ENCODE measurements around the gene MRGPRX4.
"Not testable (repeated sequence)": the region's sequence is repeated elsewhere in the genome, so short reads cannot be mapped to it uniquely, and the experiment has no call there.

The MRGPRX4 gene

GRCh38 chr11:18172666-18173065 is at the start of gene MRGPRX4:
Gene MRGPRX4, plus strand, starts transcription at chr11:18172837. Its CDS starts 420 bp downstream, at chr11:18173257.
- DNase-seq (ENCODE audit: extremely low spot score, insufficient read length, low read depth) (no peak), FAIRE-seq (no peak)

DNA sequence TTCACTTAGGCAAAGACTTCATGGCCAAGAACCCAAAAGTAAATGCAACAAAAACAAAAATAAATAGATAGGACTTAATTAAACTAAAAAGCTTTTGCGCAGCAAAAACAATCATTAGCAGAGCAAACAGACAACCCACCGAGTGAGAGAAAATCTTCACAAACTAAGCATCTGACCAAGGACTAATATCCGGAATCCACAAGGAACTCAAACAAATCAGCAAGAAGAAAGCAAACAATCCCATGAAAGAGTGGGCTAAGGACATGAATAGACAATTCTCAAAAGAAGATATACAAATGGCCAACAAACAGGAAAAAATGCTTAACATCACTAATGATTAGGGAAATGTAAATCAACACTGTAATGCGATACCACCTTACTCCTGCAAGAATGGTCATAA is 41.5 kb upstream of the MRGPRX4 start:
- not testable (repeated sequence) for FAIRE-seq; DNase-seq (ENCODE audit: extremely low spot score, insufficient read length, low read depth)

DNA sequence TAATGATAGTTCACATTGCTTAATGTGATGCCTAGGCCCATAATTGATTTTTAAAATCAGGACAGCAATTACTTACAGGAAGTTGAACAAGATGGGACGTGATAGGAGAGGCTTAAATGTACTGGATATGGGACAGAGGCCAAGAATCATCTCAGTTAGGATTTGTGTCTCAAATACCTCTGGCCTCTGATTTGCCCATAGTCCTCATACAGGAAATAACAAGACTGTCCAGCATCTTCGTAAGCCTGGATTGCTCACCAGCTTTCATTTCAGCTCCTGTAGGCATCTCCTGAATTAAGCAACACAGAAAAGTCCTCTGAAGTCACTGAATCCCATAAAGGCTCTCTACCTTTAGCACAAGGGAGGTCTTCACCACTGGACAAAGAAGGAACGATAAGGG is 40.3 kb upstream of the MRGPRX4 start, which contains the start of gene MRGPRX3:
MRGPRX3 (plus strand) TSS at position 231 of the 400 bp plus-strand sequence. CDS start 4,632 bp downstream, outside the sequence.
- DNase-seq (ENCODE audit: extremely low spot score, insufficient read length, low read depth) (no peak), FAIRE-seq (no peak)

GRCh38 chr11:18135308-18135707 is 37.3 kb upstream of the MRGPRX4 start:
- no peak for FAIRE-seq

GRCh38 chr11:18137186-18137800 is 35.3 kb upstream of the MRGPRX4 start:
- DNase-seq (ENCODE audit: extremely low spot score, insufficient read length, low read depth), result no peak
- FAIRE-seq, result no peak

More at GRCh38 chr11:18135308-18135707, 37.3 kb upstream of the MRGPRX4 start:
- DNase-seq (ENCODE audit: extremely low spot score, insufficient read length, low read depth), result no peak

- FAIRE-seq, result no peak
Measured at GRCh38 chr11:18140145-18140544, 32.5 kb upstream of the MRGPRX4 start.

DNA sequence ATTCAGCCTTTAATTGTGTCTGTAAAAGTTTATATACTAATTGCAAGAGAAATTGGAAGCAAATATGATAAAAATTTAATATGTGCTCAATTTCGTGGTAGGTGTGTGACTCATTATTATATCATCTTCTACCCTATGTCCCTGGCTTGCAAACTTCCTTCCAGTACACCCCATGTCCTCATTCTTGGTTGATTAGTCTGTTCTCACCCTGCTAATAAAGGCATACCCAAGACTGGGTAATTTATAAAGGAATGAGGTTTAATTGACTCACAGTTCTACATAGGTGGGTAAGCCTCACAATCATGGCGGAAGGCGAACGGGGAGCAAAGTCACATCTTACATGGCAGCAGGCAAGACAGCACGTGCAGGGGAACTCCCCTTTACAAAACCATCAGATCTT is 28.4 kb upstream of the MRGPRX4 start:
- no peak for FAIRE-seq
- no peak for DNase-seq (ENCODE audit: extremely low spot score, insufficient read length, low read depth)

More at GRCh38 chr11:18140145-18140544, 32.5 kb upstream of the MRGPRX4 start:
- no peak for DNase-seq (ENCODE audit: extremely low spot score, insufficient read length, low read depth)

- FAIRE-seq, result no peak
- no peak for DNase-seq (ENCODE audit: extremely low spot score, insufficient read length, low read depth)
Measured at GRCh38 chr11:18145025-18145424, 27.6 kb upstream of the MRGPRX4 start.

- FAIRE-seq, result no peak
- DNase-seq (ENCODE audit: extremely low spot score, insufficient read length, low read depth), result no peak
Measured at GRCh38 chr11:18145837-18146236, 26.8 kb upstream of the MRGPRX4 start.

DNA sequence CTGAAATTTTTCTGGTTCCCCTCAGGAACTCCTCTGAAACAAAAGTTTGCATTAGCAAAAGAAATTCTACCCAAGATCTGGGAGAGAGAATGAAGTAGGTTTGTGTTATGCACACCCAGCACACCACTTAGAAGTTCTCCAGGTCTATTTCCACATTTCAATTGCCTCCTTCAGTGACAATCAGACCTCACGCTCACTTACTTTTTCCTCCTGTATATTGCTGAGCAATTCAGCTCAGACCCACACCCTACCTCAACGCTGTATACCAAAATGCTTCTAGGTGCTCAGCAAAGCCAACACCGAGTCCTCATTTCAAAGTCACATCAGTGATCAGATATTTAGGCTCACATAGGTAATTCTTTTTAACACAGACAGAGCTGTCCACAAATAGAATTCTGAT is 21.1 kb upstream of the MRGPRX4 start:
- FAIRE-seq (no peak), DNase-seq (ENCODE audit: extremely low spot score, insufficient read length, low read depth) (no peak)

- FAIRE-seq (no peak), DNase-seq (ENCODE audit: extremely low spot score, insufficient read length, low read depth) (no peak)
Measured at GRCh38 chr11:18168372-18168771, 4.3 kb upstream of the MRGPRX4 start.

DNA sequence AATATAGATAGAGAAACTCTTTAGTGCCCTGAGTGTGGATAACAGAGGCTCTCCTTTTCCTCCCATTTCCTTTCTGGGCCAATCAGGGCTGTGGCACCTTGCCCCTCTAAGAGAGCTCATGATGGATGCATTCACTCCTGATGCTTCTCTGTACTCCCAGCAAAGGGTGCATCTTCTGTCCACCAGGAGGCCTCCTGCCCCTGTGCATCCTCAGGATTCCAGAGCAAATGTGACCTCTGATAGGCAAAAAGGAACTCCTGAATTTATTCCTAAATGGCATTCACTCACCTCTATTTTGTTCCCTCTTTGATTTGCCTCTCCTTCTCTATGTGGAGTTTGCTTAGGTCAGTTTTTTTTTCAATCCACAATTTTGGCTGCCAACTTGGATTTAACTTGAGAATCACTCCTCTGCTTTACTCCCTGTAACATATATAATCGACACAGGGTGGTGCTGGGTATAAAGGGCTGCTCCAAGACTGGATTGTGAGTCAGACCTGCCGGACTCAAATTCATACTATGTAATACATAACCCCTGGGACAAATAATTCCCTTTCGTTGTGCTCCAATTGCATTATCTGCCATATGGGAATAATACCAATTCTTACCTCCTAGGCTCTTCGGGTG is 1.1 kb upstream of the MRGPRX4 start:
- DNase-seq (ENCODE audit: extremely low spot score, insufficient read length, low read depth), result no peak
- no peak for FAIRE-seq

- DNase-seq (ENCODE audit: extremely low spot score, insufficient read length, low read depth) (no peak), FAIRE-seq (no peak)
Measured at GRCh38 chr11:18173225-18173866, 709 bp downstream of the MRGPRX4 start.

DNA sequence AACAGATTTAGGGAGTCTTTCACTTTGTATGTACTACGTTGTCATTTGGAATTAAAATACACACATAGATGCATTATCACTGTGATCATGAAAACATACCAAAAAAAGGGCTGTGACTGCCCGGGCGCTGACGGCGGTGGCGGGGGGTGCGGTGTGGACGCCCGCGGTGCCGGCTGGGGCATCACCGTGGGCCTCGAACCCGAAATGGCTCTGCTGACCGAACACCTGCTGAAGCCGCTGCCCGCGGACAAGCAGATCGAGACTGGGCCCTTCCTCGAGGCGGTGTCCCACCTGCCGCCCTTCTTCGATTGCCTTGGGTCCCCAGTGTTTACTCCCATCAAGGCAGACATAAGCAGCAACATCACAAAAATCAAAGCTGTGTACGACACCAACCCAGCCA is 16.2 kb downstream of the MRGPRX4 start:
- no peak for DNase-seq (ENCODE audit: extremely low spot score, insufficient read length, low read depth)
- no peak for FAIRE-seq

GRCh38 chr11:18189476-18190245 is 17.0 kb downstream of the MRGPRX4 start:
- DNase-seq (ENCODE audit: extremely low spot score, insufficient read length, low read depth); FAIRE-seq: not testable (repeated sequence)

DNA sequence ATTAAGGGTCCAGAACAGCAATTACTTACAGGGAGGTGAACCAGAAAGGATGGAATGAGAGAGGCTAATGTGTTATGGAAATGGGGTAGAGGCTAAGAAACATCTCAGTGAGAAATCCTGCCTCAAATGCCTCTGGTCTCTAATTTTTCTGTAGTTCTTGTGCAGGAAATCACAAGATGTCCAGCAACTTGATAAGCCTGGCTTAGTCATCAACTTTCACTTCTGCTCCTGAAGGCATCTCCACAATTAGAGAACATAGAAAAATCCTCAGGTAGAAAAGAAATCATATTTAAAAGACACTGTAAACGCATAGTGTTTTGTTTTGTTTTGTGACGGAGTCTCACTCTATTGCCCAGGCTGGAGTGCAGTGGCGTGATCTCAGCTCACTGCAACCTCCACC is 18.7 kb downstream of the MRGPRX4 start:
- FAIRE-seq (no peak), DNase-seq (ENCODE audit: extremely low spot score, insufficient read length, low read depth) (no peak)

DNA sequence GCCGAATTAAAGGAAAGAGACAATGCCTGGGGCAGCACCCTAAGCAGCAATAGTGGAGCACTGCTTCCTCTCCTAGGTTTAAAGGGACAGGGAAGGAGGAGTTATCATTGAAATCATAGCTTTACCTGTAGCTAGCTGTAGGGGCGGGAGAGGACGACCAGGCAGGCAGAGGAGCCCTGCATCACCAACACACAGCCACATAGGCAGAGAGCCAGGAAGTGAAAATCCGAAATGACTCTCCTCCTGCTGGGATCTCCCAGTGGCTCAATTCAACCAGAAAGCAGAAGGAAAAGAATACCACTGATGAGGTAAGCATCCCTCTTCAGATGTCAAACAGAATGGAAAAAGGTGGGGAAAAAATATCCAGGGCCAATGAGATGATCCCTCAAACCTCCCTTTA is 20.4 kb downstream of the MRGPRX4 start:
- FAIRE-seq (no peak), DNase-seq (ENCODE audit: extremely low spot score, insufficient read length, low read depth) (no peak)

- DNase-seq (ENCODE audit: extremely low spot score, insufficient read length, low read depth) (no peak), FAIRE-seq (no peak)
Measured at GRCh38 chr11:18196532-18196931, 23.9 kb downstream of the MRGPRX4 start.

GRCh38 chr11:18197738-18198137 is 25.1 kb downstream of the MRGPRX4 start:
- not testable (repeated sequence) for FAIRE-seq; DNase-seq (ENCODE audit: extremely low spot score, insufficient read length, low read depth)

GRCh38 chr11:18203723-18204122 is 31.1 kb downstream of the MRGPRX4 start:
- FAIRE-seq (peak; percentile 76), DNase-seq (ENCODE audit: extremely low spot score, insufficient read length, low read depth) (no peak)

All from GM18507 (cell line).